NCI-H748 (cell line): ENCODE data around the gene ELMO1.

Source experiments
- DNase-seq: peaks from one replicate; lab custom pipeline; 2025; ENCODE audit not compliant: unreplicated experiment; lab: John Stamatoyannopoulos, UW

ELMO1 gene

GRCh38 chr7:37432281-37432920 is 16.3 kb downstream of the ELMO1 start:
- DNase-seq, result no peak

- no peak for DNase-seq
Observed at GRCh38 chr7:37431413-37431812, 17.3 kb downstream of the ELMO1 start.

- no peak for DNase-seq
Observed at GRCh38 chr7:37430640-37431039, 18.0 kb downstream of the ELMO1 start.

- DNase-seq, result no peak
Observed at GRCh38 chr7:37430171-37430570, 18.5 kb downstream of the ELMO1 start.

GRCh38 chr7:37429435-37429791 is 19.3 kb downstream of the ELMO1 start:
- no peak for DNase-seq

GRCh38 chr7:37428681-37429434 is 19.8 kb downstream of the ELMO1 start:
- no peak for DNase-seq

GRCh38 chr7:37427276-37427940 is 21.3 kb downstream of the ELMO1 start:
- no peak for DNase-seq

GRCh38 chr7:37425498-37425897 is 23.2 kb downstream of the ELMO1 start:
- no peak for DNase-seq

- no peak for DNase-seq
Observed at GRCh38 chr7:37424995-37425394, 23.7 kb downstream of the ELMO1 start.

GRCh38 chr7:37424521-37424920 is 24.1 kb downstream of the ELMO1 start:
- no peak for DNase-seq

GRCh38 chr7:37421861-37422500 is 26.7 kb downstream of the ELMO1 start:
- no peak for DNase-seq

GRCh38 chr7:37420946-37421695 is 27.5 kb downstream of the ELMO1 start:
- no peak for DNase-seq

GRCh38 chr7:37419496-37419895 is 29.2 kb downstream of the ELMO1 start:
- no peak for DNase-seq

GRCh38 chr7:37418381-37418780 is 30.3 kb downstream of the ELMO1 start:
- no peak for DNase-seq

GRCh38 chr7:37417107-37417474 is 31.6 kb downstream of the ELMO1 start:
- DNase-seq, result no peak

GRCh38 chr7:37416378-37417106 is 32.1 kb downstream of the ELMO1 start:
- DNase-seq, result no peak

- DNase-seq, result no peak
Observed at GRCh38 chr7:37415629-37416028, 33.0 kb downstream of the ELMO1 start.

- DNase-seq, result no peak
Observed at GRCh38 chr7:37414352-37414983, 34.2 kb downstream of the ELMO1 start.

GRCh38 chr7:37411444-37412034 is 37.1 kb downstream of the ELMO1 start:
- no peak for DNase-seq
